MV-4-11 (cell line): ENCODE measurements around the gene JAKMIP1.

Source experiments
- DNase-seq: peaks from one replicate; lab custom pipeline; 2025; lab: John Stamatoyannopoulos, UW

JAKMIP1 gene

DNA sequence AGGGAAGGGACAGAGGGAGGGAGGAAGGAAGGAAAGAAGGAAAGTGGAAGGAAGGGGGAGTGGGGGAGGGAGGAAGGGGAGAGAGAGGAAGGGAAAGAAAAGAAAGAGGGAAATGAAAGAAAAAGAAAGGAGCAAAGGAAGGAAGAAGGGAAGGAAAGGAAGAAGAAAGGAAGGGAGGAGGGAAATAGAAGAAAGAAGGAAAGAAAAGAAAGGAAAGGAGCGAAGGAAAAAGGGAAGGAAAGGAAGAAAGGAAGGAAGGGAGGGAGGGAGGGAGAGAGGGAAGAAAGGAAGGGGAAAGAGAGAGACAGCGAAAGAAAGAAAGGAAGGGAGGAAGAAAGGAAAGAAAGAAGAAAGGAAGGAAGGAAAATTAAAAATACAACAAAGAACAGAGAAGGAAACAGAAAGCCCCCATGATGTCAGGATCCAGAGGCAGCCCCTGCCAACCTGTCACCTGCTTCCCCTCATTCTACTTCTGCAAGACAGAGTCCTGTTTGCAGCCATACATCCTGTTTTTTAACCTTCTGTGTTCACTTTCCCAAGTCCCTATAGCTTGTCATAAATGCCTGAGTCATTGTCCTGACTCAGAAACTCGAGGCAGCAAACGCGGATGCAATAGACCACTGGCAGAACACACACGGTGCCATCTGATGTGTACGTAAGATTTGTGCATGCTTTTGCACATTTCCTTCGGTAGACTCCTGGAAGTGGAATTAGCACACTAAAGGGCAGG is 105.2 kb downstream of the JAKMIP1 start:
- no peak for DNase-seq

DNA sequence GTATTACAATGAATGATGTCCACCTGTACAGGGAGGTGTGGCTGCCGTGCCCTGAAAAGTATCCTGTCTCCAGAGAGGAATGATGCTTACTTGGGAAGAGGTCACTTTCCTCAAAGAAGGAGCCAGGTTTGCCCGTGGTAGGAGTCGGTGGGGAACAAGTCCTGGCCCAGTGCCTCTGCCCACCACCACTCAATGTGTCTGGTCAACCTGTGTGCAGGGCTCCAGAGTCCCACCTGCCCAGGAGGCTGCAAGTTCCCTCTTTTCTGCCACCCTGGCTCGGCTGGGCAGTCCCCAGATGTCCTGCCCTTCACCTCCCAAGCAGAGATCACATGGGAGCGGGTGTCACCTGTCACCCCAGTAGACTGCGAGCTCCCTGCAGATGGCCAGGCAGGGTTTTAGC is 106.7 kb downstream of the JAKMIP1 start:
- DNase-seq: no peak

DNA sequence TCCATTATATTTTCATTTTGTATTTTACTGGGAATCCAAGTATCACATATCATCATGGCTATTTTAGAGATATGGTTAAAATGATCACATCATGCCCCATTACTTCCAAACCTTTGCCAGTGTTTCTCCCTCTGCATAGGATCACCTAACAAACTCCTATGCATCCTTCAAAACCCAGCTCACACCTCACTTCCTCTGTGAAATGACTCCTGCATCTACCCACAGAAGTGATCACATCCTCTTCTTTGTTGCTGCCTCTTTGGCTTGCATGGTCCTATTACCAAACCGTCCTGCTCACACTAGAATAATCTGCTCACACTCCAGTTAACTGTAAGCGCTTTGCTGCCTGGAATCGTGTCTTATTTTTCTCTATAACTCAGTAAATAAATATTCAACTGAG is 107.4 kb downstream of the JAKMIP1 start:
- DNase-seq: no peak

DNA sequence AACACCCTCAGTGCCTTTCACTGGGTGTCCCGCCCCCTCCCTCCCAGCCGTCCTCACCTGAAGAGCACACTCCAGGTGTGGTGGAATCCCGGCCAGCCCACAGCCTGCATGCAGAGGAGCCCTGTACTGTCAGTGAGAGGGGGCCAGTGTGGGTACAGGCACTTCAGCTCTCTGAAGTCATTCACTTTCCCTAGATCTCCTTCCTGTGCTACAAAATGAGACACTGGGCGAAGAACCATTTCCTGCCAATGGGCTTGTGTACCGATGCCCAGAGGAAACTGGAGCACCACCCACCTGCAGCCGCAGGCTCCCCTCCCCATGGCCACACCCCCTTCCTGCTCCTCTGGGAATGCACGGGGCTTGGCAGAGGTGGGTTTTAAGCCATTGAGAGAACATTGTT is 108.2 kb downstream of the JAKMIP1 start:
- DNase-seq: no peak

DNA sequence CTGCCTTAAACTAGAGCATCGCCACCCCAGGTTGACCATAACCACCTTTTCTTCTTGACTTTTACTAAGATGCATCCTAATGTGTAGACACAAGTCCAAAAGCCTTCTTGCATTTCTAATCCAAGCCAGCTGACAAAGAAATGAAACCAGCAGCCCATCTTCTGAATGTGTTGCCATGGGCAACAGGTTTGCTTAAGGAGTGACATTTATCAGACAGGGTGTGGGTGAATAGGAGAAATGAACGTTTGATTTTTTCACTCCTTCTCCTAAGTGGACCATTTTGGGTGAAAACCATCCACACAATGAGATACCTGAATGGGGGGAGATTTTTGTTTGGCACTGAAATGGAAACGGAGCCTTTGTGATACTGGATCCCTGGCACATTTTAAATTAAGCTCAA is 109.4 kb downstream of the JAKMIP1 start:
- DNase-seq: no peak

DNA sequence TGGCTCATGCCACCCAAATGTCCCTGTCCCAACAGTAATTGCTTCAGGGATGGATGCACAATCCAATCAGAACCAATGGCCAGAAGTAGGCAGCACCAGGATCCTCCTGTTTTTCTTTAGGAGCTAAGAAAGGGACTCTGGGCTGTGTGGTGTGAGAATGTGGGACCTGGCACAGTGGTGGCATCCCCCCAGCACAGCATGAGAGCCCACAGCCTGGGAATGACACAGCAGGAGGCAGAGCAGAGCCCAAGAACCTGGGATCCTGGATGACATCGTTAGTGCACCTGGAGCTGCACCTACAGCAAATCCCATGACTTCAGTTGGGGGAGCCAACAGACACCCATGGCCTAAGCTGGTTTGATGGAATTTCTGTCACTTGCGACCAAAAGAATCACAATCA is 111.4 kb downstream of the JAKMIP1 start:
- DNase-seq: no peak

DNA sequence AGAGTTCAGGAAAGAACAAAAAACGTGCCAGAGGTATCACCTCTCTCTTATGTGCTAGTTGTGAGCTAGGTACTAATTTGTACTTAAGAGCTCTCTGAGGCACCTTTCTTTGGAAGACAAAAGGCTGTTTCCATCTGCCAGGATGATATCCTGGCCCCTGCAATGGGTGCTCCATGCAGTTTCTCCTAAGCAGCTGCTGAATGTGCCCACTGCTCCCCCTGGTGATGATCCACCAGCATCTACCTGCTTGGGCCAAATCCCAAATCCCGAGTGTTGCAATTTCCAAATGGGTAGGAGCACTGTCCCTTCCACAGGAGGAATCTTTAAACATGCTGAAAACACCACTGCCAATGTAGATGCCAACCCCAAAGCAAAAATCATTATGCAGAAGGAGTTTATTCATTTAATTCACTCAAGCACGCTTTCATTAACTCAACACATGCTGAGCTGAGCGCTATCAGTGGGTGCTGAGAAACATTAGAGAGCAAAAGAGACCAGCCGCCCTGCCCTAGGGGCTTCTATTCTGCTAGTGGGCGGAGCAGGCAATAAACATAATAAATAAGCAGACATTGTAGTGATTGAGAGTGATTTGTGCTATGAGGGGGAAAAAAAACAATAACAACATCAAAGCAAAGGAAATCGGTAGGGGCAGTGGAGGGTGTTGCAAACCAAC is 112.5 kb downstream of the JAKMIP1 start:
- no peak for DNase-seq

DNA sequence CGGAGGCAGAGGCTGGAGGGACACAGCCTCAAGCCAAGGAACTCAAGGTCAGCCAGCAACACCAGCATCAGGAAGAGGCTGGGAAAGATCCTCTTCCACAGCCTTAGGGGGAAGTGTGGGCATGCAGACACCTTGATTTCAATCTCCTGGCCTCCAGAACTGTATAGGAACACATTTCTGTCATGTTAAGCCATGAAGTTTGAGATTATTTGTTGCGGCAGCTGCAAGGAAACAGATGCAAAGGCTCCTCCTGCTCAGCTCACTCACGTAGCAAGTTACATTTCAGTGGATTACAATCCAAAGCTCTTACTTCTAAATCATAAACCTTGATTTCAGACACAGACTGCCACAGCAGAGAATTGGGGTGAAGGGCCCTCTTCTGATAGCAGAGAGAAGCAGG is 113.5 kb downstream of the JAKMIP1 start:
- DNase-seq: no peak

DNA sequence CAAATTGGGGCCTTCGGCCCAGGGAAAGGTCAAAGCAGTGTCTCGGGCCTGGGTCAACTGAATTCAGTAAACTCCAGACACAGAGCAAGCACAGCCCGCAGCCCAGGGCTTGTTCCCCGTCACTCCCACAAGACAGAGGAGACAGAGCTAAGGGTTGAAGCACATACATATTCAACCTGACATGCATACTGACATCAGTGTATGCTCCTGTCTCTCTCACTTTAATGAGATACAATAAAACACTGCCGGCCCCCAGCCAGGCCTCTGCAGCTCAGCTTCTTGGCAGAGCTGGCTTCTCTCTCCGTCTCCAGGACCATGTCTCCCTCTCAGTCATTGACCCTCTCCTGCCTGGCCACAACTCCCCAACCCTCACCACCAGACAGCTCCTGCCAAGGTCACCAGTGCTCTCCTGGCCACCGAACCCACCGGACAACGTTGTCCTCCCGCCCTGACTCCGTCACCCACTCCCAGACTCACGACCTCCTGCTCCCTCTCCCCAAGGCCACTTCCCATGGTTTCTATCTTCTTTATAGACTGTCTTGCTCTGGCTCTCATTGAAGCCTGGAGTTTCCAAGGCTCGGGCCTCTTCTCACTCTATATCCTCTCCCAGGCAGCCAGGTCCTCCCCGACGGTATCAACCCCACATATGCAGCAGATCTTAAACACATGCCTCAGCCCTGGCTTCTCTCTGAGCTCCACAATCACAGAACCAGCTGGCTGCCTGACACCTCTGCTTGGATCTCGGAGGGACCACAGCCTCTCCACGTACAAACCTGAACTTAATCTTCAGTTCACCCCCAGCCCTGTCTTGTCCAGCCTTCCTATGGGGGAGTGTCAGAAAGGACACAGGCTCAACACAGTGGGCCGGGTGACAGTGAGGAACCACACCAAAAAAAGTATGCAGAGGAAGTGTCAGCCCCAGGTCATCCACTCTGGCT is 114.4 kb downstream of the JAKMIP1 start:
- no peak for DNase-seq

DNA sequence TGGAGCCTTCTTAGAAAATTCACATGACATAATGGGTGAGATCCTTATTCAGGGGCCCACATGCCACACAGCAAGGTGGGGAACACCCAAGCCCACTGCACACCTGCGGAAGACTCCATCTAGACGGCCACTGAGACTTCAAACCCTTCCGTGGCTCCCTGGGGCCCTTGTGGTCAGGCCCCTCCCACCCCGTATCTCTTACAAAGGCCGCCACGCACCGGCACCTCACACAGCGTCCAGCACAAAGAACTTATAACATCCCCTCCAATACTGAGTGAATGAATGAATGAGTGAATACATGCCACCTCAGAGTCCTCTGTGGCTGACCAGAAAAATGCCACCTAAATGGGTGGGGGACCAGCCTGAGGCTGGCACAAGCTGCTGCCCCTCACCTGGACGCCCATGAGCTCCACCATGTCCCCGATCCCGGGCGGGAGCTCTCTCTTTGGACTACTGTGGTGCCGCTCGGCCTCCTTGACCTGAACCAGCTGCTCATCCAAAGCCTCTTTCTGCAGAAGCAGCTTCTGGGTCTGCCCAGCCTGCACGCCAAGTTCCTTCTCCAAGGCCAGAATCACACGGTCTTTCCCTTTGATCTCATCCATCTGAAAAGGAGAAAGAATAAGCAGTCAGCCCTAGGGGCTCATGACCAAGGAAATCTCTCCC is 115.2 kb downstream of the JAKMIP1 start:
- DNase-seq: no peak

DNA sequence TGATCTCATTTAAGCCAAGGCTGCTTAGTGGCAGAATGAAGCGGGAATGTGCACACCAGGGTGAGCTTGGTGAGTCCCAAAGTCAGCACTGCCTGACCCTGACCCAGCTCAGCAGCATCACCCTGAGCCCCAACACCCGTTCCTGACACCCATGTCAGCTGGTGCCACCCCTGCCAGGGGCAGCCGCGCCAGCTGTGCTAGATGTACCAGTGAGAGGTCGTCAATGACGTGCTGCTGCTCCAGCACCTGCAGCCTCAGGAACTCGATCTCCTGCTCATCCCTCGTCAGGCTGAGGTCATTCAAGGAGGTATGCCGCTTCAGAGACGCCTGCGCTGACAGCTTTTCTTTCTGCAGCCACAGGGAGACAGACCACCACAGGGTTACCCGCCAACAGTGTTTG is 120.4 kb downstream of the JAKMIP1 start:
- DNase-seq: no peak

DNA sequence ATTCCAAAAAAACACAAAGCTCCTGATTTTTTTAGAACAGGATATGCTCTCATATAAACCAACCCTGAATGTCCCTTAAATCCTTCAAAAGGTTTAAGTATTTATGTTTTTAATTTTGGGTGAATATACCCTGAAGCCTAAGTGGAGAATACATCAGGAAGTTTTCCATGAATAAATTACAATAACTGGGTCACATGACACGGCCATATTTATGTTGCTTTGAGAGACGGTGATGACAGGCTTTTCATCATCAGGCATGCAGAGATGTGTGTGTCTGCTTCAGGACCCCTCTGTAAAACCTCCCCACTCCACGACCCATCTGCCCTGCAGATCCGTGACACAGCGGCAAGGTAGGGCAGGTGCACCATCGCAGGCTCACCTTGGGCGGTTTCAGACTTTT is 121.8 kb downstream of the JAKMIP1 start:
- no peak for DNase-seq

DNA sequence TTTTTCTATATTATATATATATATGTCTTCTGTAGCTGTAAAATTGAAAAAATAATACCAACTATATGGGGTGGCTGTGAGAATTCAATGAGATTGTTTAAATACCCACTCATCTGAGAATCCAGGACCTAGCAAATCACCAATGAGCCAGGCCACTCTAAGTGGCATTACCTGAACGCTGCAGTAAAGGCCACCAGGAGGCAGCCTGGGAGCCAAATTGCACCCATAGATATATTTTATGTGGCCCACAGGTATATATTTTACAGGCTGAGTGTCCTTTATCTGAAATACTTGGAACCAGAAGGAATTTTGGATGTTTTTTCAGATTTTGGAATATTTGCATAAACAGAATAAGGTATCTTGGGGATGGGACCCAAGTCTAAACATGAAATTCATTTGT is 124.0 kb downstream of the JAKMIP1 start:
- DNase-seq: no peak

DNA sequence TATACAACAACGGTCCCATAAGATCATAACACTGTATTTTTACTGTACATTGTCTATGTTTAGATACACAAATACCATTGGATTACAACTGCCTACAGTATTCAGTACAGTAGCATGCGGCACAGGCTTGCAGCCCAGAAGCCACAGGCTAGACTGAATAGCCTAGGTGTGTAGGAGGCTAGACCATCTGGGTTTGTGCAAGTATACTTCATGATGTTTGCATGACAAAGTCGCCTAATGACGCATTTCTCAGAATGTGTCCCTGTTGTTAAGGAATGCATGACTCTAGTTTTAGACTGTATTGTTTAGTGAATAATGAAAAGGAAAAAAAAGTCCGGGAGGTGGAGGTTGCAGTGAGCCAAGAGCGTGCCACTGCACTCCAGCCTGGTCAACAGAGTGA is 125.6 kb downstream of the JAKMIP1 start:
- DNase-seq: no peak

DNA sequence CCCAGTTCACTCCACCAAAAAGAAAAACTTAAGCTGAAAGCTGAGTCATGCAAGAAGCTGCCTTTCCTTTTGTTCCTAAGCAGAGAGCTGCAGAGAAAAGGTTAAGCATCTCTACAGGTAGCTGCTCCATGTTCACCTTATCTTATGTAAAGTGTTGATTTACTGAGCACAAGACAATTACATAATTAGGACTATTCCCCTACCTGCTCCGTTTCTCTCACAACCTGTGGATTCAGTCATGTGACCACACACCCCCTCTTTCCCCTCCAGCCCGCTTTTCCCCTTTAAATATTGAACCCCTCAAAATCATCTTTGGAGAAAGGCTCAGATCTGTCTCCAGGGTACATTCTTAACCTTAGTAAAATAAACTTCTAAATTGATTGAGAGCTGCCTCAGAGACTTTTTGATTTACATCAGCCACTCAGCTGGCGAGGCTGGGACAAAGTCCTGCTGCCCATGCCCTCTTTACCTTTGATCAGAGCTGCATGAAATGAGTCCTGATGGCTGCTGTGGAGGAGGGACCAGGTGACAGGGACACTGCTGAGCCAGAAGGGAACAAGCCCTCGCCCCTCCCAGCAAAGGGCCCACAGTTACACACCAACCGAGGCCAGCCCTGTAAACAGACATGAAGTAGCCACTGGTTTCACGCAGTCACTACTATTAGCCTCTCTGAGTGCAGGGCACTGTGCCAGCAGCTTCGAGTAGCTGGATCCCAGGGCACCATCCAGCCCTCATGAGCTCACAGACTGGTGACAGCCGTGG is 128.2 kb downstream of the JAKMIP1 start:
- no peak for DNase-seq

DNA sequence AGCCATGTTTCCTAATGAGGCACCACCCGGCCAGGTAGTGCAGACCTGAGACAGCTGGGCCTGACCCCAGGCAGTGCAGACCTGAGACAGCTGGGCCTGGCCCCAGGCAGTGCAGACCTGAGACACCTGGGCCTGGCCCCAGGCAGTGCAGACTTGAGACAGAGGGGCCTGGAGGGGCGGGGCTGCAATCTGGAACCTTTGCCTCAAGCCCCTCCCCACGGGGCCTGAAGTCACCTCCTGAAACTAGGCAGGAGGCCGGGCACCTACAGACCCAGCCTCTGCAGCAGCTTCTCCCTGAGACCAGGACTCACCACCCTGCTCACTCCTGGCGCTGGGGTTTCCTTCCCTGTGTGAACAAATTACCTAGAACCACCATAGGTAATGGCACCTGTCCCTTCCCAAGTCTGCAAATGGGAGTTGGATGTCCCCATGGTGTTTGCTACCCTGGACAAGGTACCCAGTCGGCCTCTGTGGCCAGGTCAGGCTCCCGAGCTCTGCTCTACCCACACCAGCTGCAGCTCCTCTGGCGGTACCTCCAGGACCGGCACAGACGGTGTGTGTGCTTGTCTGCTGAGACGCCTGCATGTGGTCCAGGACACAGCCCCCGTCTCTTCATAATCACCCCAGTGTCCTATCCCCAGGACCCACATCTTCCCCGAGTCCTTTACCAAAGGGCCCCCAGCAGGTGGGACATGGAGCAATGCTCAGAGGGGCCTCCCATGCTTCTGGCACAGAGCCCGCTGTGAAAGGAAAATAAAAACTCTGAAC is 129.0 kb downstream of the JAKMIP1 start:
- DNase-seq: no peak

DNA sequence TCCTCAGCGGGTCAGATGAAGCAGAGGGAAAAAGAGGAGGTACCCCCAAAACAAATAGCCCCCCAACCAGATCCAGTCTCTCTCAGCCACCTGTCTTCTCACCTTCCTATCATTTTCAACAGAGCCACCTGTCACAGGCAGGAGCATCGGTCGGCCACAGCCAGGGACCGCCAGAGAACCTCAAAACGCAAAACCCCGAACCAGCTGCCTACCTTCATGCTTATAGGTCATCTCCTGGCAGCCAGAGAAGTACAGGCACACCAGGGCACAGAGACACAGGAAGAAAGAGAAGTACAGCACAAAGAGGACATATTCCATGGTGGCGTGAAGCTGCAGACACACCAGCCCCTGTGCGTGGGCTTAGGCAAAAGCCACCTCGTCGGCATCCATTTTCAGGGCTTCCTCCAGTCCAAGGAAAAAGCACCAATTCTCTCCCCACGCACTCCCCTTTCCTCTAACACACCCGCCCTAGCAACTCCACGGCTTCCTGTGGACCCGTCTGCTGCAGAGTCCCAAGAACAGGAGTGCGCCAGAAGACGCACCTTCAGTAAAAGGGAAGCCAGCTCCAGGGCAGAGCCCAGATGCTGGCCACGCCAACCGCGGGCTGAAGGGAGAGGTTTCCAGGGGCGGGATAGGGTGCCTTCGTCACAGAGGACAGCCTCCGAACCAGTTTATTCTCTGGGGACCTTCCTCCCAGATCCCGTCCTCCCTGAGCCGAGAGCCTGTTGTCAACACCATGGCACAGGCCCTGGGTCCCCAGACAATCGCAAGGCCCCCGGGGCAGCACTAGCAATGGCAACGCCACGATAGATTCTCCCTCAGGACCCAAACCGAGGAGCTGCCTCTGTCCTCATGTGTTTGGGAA is 130.3 kb downstream of the JAKMIP1 start:
- DNase-seq: no peak

DNA sequence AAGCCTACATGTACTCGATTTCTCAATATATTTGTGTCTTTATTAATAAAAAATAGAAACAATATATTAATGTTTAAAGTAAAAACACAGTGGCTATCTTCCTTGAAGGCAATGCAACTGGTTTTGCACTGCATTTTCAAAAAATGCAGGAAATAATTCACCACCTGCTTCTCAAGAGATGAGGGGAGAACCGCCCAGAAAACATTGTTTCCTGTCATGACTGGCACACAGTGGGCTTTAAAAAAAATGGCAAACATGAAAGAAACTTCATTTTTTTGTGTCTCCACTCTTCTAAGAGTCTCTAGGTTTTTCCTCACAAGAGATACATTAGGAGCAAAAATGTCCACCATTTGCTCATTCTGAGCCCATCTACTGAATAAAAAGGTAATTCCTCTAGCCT is 131.4 kb downstream of the JAKMIP1 start:
- no peak for DNase-seq

DNA sequence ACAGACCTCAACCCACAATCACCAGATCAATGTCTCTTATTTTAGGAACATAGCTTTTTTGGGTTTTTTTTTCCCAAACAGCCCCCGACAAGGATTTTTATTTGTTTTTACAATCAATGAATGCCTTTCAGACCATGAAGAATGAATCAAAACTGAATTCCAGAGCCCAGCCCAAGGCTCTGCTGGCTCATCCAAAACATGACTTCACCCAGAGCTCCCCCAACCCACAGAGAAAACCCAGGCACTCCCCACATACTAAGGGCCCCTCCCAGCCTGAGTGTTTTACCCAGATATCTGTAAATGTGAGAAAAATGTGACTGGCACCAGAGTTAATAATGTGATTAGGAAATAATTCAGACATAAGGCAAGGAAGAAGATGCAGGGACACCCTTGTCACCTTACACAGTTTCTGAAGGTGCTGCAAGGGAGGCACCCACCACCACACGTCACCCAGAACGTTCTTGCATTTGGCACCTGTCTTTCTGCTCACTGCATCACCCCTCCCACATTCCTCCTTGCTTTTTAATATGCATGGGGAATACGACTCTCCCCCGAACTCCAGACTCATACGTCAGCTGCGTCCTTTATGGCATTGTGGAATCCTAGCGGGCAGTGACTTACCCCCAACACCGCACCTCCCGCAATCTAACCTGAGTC is 134.3 kb downstream of the JAKMIP1 start:
- no peak for DNase-seq
